Right forelimb (tissue), 1 donor: Measurements from ENCODE around the gene TMEM87B.

Source experiments
- DNase-seq: peaks from one replicate; pipeline ENCODE4 v3.0.0-alpha.2; 2018

TMEM87B gene

DNA sequence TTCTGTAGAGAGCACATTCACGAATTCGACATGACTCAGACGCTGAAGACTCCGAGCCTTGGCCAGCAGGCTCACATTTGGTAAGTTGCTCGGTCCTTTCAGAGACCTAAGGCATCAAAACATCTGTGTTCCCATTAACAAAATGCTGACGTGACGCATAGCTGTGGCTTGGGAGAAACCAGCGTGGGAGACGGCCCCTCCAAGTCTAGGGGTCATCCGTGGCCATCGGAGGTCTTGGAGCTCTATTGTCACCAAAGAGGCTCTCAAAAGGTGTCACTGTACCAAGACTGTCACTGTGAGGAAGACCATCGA, 98.1 kb downstream of the TMEM87B start:
- no peak for DNase-seq

DNA sequence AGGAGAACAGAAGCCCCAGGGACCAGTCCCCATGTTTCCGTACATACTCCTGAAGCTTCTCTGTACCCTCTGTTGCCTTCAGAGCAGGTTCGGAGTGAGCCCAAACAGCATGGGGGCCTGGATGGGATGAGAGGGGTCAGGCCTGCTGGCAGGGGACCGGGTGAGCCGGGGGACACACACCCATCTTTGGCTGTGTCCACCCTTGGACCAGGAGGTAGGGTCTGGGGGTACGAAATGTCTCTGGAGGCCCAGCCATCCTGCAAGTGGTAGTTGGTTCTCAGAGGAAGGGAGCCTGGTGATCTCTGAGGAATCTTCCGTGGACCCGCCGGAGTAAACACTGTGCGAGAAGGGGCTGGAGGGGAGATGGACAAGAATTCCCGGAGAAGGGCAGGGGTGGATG, 98.4 kb downstream of the TMEM87B start:
- no peak for DNase-seq

DNA sequence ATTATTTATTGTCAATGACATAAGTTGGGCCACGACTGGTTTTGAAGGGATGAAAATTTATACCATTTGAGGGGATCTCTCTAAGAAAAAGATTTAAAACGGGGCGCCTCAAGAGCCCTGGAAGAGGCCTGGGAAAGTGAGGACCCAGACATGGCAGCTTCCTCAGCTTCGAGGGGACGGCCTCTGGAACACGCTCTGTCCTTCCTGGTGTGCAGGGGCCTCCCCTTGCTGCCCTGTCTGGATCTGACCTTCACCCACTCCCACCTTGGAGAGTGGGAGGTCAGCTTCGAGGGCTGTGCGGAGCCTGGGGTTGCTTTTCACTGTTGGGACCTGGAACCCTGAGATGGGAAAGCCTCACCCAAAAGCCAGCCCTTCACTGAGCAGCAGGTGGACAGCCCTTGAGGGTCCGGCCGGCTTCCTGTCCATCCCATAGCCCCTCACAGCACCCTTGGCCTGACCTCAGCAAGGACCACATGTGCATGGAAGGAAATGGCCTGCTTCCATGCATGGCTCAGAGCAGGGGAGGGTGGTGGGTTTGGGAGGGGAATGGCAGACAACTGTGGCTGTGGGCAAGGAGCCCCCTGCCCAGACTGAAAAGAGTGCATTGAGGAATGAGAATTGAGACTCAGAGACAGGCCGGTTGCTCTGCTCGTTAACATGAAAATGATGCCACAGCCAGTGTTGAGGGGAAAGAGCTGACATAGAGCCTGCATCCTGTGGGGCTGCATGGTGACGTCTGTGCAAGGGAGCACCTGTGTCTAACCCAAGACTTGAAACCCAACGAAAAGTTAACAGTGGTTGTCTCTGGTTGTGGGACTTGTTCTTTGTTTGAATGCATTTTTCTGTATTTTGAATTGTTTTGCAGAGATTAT, 99.4 kb downstream of the TMEM87B start:
- DNase-seq = no peak

DNA sequence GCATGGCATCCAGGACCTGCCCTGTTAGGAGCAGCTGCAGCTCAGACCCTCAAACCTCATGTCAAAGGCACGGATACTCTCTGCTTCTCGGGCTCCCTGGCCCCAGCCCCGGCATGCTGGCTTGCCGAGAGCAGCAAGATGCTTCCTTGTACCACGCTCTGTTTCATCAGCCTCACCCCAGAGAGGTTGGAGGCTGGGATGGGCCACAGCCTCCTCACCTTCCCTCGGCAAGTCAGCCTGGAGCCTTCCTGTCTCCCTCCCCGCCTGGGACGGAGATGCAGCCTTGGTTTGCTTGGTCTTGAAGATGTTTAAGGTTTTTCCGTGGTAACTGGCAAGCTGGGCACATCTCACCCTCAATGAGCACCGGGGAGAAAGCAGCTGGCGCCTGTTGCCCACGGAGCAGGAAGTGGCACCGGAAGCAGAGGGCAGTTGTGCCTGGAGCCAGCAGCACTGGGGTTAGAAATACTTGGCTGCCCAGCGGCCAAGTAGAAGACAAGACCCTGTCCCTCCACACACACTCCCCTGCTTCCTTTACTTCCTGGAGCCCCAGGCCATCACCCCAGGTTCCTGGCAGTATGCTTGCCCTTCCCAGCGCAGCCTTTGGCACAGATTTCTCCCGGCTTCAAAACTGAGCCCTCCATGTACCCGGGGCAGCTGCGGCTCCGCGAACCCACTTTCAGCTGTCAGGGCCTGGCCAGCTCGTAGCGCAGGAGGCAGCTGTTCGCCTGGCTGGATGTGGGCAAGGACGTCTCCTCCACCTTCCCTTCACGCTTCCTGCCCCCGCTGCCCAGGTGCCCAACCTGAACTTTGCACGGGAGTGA, 100.5 kb downstream of the TMEM87B start:
- no peak for DNase-seq

DNA sequence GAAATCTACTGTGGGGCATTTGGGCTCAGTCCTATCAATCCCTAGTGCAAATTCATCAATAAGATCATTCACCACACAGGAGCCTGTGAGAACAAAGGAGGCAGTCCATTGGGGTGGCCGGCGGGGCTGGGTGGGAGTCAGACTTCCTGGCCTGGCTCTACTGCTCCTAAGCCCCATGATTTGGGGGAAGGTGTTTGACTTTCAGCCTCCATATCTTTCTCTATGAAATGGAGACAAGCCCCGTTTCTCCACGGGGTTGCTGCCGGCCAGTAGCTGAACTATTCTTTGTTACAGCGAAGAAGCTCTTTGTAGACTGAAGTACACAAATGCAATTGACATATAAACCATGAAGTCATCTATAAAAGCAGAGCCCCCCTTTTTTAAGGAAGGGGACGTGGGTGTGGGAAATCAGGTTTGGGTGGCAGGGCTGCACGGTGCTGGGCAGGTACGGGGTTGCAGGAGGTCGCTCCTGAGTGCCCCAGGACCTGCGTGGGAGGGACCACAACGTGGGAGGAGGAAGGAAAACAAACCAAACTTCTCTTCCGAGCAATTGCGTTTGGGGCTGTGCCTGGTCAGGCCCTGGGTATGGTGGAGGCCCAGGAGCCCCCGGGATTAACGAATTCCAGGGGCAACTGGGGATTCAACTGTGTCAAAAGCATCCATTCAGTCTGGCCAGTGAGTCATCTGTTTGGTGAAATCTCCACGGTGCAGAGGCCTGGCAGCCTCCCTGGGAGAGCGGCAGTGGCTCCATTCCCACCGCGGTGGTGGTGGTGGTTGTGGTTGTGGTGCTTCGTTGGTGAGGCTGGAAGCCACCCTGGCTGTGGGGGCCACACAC, 101.3 kb downstream of the TMEM87B start:
- no peak for DNase-seq

DNA sequence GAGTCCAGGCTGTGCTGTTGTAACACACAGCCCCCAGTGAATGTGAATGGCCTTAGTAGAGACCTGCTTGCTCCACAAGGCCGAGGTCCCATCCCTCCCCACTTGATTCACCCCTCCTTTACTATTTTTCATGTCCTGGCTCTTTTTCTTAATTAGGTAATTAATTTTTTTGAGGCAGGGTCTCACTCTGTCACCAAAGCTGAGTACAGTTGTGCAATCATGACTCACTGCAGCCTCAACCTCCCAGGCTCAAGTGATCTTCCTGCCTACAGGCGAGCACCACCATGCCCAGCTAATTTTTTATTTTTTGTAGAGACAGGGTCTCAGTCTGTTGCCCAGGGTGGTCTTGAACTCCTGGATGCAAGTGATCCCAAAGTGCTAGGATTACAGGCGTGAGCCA, 102.4 kb downstream of the TMEM87B start:
- no peak for DNase-seq

DNA sequence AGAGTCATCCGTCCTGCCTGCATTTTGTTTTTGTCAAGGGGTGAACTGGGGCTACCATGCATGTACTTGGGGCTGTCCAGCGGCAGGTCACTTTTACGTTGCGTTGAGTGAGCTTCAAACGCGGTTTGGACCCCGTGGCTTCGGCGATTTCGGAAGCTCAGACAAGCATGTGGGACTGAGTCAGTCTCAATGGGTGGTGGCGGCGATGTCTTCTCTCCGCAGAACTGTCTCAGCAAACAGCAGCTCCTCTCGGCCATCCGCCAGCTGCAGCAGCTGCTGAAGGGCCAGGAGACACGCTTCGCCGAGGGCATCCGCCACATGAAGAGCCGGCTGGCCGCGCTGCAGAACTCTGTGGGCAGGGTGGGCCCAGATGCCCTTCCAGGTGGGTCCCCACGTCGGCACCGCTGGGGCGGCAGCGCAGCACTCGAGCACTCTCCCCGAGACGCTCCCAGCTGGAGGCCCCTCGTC, 104.4 kb downstream of the TMEM87B start:
- DNase-seq = no peak

DNA sequence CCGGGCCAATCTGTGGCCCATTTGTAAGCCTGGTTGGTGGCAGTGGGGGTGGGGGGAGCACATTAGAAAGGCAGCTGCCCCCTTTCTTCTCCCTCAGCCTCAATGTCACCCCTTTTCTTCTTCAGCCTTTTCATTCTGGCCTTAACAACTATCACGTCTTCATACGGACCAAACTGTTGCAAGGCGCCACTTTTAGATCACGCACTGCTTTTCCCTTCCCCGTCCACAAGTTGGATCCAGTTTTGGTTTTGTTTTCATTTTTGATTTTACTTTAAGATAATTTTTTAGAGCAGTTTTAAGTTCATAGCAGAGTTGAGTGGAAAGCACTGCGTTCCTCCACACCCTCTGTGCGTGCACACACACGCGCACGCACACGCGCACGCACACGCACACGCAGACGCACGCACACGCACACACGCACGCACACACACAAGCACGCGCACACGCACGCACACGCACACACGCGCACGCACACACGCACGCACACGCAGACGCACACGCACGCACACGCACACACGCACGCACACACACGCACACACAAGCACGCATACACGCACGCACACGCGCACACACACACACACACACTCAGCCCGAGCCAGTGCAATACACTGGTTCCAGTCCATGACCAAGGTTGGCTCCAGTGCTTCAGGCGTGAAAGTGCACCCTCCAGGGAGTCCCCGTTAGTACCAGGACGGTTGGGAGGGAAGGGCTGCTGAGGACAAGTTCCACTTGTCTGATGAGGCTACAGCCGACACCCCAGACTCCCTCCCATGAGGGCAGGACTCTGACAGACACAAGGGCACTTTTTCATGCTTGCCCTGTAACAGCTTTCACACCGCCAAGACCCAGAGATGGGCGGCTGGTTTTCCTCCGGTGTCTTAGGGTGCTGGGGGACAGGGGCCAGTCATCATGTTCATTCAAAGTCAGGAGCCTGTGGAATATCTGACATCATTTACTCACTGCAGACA, 105.5 kb downstream of the TMEM87B start:
- no peak for DNase-seq

DNA sequence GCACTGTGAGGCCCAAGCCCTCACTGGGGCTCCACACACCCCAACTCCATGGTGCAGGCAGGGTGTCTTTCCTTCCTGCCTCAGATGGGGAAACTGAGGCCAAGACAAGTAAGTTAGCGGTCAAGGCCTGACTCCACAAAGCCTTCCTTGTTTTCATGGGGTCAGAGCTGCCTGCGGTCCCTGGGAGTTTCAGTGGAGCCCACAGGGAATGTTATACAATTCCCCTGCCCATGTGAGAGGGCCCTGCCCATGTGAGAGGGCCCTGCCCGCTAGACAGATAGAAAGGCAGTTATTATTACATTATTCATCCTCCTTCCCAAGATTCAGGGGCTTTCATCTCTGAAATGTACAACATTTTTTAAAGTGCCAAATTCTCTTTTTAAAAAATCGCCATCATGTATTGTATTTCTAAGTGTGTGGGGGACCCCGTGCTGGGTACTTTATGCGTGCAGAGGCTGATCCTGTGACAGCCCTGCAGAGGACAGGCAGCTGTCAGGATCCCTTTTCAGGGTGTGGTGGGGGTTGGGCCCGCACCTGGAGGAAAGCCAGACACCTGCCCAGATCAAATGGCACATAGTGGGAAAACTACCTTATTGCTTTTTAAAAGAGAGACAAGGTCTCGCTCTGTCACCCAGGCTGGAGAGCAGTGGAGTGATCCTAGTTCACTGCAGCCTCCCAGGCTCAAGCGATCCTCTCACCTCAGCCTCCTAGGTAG, 106.5 kb downstream of the TMEM87B start:
- no peak for DNase-seq

DNA sequence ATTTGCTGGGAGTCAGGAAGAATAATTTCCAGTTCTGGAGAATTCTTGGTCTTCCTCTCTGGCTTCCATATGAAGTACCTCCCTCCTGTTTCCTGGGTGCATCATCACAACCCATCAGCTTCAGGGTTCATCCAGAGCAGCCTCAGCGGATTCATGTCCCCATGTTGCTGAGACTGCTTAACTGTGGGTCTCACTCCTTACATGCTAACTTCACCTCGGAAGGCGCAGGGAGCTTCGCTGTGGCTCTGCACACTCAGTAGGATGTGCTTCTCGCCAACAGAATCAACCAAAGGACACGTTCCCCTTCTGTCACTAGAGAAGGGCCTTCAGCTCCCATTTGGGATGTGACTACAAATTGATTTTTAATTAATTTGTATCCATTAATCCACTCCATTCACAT, 107.3 kb downstream of the TMEM87B start:
- DNase-seq = no peak

DNA sequence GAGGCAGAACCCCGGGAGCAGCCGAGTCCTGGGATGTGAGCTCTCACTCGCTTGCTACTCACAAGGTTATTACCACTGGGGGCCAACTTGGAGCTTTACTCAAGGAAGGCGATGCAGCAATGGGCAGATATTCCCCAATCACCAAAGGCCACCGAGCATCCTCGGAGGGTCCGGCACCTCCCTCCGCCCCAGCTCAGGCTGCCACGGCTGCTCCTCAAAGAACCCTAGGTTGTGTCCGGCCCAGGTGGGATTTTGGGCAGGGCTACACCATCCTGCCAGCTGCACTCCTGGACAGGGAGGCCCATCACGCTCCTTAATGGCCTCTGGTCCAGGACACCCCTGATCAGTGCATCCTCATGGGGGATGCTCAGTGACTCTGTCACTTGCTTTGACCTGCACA, 107.9 kb downstream of the TMEM87B start:
- no peak for DNase-seq

DNA sequence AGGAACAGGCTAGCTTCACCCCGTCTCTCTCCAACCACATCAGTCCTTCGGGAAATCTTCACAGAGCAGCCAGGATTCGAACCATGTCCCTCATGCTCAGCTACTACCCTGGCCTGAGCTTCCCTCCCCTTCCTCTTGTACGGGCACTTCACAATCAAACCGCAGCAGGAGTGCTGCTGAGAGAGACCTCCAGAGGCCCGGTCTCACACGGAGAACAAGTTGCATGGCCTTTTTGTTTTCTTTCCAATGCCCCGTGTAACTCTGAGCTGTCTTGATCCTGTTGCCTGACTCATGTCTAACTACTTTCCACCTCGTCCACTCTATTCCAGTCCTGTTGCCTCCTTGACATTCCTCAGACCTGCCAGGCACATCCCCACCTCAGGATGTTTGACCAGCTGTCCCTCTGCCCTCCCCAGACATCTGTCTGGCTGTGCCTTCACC, 108.5 kb downstream of the TMEM87B start:
- no peak for DNase-seq

DNA sequence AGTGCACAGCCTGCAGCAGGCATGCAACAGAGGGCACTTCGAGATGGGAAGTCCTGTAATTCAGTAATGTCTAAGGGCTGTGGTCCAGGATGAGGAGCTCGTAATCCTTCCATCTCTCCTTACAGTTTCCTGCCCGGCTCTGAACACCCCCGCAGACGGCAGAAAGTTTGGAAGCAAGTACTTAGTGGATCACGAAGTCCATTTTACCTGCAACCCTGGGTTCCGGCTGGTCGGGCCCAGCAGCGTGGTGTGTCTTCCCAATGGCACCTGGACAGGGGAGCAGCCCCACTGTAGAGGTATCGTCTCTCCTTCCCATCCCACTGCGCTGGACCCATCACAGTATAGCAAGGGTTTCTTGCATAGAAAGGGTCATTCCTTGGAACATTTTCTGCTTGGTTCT, 109.8 kb downstream of the TMEM87B start:
- DNase-seq = no peak

DNA sequence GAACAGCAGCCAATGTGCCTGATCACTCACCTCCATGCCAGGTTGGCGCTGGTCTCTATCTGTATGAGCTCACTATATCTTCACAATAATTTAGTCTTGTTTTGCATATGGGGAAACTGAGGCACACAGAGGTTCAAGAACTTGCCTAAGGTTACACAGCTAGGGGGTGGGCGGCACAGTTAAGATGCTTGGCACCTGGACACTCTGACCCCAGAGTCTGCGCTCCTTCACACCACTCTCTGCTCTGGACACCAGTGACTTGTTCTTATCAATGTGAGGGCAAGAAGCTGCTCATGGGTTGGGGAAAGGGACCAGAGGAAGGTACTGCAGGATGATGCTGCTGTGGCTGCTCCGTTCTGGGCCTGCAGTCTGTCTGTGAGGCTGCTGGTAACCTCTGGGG, 110.2 kb downstream of the TMEM87B start:
- DNase-seq = no peak

DNA sequence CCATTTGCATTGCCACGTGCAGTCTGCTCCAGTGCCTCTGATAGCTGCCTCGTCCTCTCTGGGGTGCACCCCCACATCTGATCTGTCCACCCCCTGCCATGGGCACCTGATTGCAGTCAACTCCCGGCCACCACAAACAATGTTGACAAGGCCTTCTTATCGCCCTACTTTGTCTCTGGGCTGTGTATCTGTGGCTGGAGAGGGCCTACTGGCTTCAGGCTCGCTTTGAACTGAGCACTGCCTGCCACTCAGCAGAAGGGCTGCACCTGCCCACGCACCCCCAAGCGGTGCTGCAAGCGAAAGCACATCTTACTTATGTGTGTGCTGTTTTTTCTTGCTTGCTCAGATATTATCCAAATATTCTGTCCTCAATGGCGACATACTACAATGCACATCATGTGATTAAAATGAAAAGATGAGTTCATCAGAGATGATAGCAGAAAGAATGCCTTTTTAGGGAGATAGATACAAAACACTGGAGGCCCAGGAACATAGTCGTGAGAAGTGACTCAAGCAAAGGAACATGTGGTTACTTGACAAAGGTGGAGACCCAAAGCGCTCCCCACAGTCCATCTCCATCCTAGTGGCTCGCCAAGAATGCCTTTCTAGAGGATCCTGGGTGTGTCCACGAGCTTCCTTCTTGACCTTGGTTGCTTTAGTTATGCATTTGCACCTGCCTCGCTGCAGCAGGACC, 111.9 kb downstream of the TMEM87B start:
- no peak for DNase-seq

DNA sequence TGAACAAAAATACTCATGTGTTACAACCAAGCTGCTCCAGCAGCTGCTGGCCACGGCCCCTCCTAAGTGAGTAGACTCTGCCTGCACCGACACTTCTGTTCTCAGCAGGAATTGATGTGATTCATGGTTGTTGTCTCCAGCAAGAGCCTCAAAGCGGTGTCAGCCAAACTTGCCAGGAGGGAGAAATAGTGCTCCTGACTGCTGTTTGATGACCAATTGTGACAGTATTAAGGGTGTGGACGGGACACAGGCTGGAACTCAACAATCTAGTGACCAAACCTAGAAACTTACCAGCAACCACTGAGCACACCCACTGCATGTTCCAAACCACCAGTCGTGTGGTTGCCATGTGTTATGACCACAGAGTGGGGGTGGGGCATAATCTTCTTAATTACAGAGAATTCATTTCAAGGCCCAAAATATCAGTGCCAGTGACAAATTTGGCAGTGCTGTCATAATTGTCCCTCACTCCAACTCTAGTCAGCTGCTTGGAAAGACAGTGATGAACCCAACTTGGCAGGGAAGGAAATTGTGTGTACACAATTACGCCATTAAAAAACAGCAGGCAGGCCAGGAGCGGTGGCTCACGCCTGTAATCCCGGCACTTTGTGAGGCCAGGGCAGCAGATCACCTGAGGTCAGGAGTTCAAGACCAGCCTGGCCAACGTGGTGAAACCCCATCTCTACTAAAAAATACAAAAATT, 113.5 kb downstream of the TMEM87B start:
- DNase-seq = no peak
